Measurements from ENCODE around the gene FAM221B. TPM values are rescaled to one million over a fixed set of nuclear protein-coding genes. Genes with fewer than 3 reads are reported as not detected.

Gene FAM221B
- total and polyA plus RNA-seq, 9 of the 15 experiments (the other 6 are each of a cell fraction or from before 2014, with no cell fraction given) = 0.01 TPM; not detected in 8

GRCh38 chr9:35792024-35792813, 36.3 kb downstream of the FAM221B start:
- in situ Hi-C loops (cut with MboI) = loop anchor here (10.0 kb wide), 1 partner anchor 93 kb away; no protein-coding TSS in a partner anchor
- ATAC-seq (no peak), DNase-seq (ENCODE audit: extremely low read depth in 1 of 4, low spot score in 3 of 4) (no peak), FAIRE-seq (no peak)
- Histone ChIP-seq H3K9me1 (ENCODE audit: control insufficient read depth, insufficient read depth, low read length) (no peaks in the 10 kb centered on the region), H3K27me3 (ENCODE audit: control insufficient read depth in 2 of 2, insufficient read depth in 2 of 2, low read length in 2 of 2) (no peaks in the 10 kb centered on the region), H4K20me1 (replicated peaks; ENCODE audit: control insufficient read depth, insufficient read depth, low read length) (no peaks in the 10 kb centered on the region), H3K79me2 (ENCODE audit: control insufficient read depth, insufficient read depth, low read length) (no peaks in the 10 kb centered on the region), H2AFZ (ENCODE audit: low read depth, low read length) (no peak overlapping the region), H3K4me3 (no peak overlapping the region), H3K9me3 (replicated peaks; ENCODE audit: control insufficient read depth, insufficient read depth, low read depth, low read length) (no peaks in the 10 kb centered on the region), H3K9ac (ENCODE audit: insufficient read depth in 1 of 2, low read depth in 2 of 2, low read length in 2 of 2) (no peak overlapping the region), H3K36me3 (ENCODE audit: control insufficient read depth, insufficient read depth, low read length) (peaks cover 14% of the 10 kb centered on the region; the same call in 2 of the 3 replicates), H3K27ac (ENCODE audit: extremely low read depth, low read depth, low read length) (no peak overlapping the region), H3K4me1 (replicated peaks in 1 of 2; ENCODE audit: control insufficient read depth in 2 of 2, insufficient read depth in 2 of 2, low read length in 2 of 2) (peaks cover 9 to 12% of the 10 kb centered on the region in 2 experiments; a peak in 4 of 5 replicates), H3K4me2 (ENCODE audit: insufficient read depth, low read length) (no peak overlapping the region)
- no TSS peak for BruUV-seq (replicated peaks)
- intact Hi-C loops (cut with micrococcal nuclease) = no loop called here
- ChIA-PET POLR2A (interaction anchor here (0.6 kb wide), 1 partner anchor 56 kb away, joined by 3 read pairs; no protein-coding TSS in a partner anchor), CTCF (ENCODE audit: low intra/inter-chr PET ratio) (interaction anchor here (2.8 kb wide), 1 partner anchor 90 kb away, joined by 28 read pairs; no protein-coding TSS in a partner anchor)
- 93% methylated on average over 12 of the region's 34 CpGs for WGBS (ENCODE audit: insufficient coverage, low coverage, missing lambda C conversion rate)
- no peak for TF ChIP-seq U2AF1 (optimal IDR thresholded peaks at IDR 0.05; ENCODE audit: low read depth, low read length)
- TF ChIP-seq CHD7 (IDR thresholded peaks at IDR 0.05; ENCODE audit: low read depth, low read length) = no peak
- no peak for TF ChIP-seq ZBTB7A (IDR thresholded peaks at IDR 0.05; ENCODE audit: borderline replicate concordance, control insufficient read depth, low read depth, low read length)
- no peak for TF ChIP-seq SMAD3 (CRISPR knock-in tag; conservative IDR thresholded peaks at IDR 0.05)
- no peak for TF ChIP-seq ZNF41 (CRISPR knock-in tag; conservative IDR thresholded peaks at IDR 0.05)
- TF ChIP-seq ZNF589 (CRISPR knock-in tag; IDR thresholded peaks at IDR 0.05; ENCODE audit: low read depth) = no peak
- no peak for TF ChIP-seq CBX8 (IDR thresholded peaks at IDR 0.05; ENCODE audit: borderline replicate concordance, extremely low read depth, low read depth, low read length, poor library complexity, severe bottlenecking)
- TF ChIP-seq FOXA1 (IDR thresholded peaks at IDR 0.05; ENCODE audit: borderline replicate concordance) = no peak
- no peak for TF ChIP-seq ZNF134 (CRISPR knock-in tag; conservative IDR thresholded peaks at IDR 0.05)
- no peak for TF ChIP-seq ZNF274 (IDR thresholded peaks at IDR 0.05; ENCODE audit: borderline replicate concordance, low read depth, low read length)

Data from K562 (cell line).